H1 (cell line): ENCODE results near the gene MRPL27. TPM values are rescaled to one million over a fixed set of nuclear protein-coding genes. Genes with fewer than 3 reads are reported as not detected.

ENCODE experiments used
- CBX5 ChIP-seq: fragments of 300-800, 300-1000 bp; sonication (generic); IDR thresholded peaks from 2 replicates; pipeline ENCODE4 v1.7.1; 2016; ENCODE audit warnings: antibody characterized with exemption, low read length, low read depth
- CHD1 ChIP-seq: IDR thresholded peaks from 2 replicates; pipeline ENCODE4 v1.6.1; 2012; ENCODE audit warnings: low read depth, low read length, improper control_type of control experiment
- CHD2 ChIP-seq: IDR thresholded peaks from 2 replicates; pipeline ENCODE4 v1.6.1; 2012; ENCODE audit warnings: low read length, improper control_type of control experiment
- CTBP2 ChIP-seq: IDR thresholded peaks from 2 replicates; pipeline ENCODE4 v1.7.0; 2011; ENCODE audit warnings: borderline replicate concordance, mild to moderate bottlenecking, moderate library complexity, mixed read lengths, low read length; ENCODE audit not compliant: insufficient read depth, insufficient read length
- FOSL1 ChIP-seq: IDR thresholded peaks from 2 replicates; pipeline ENCODE4 v1.6.1; 2011; ENCODE audit warnings: mild to moderate bottlenecking, low read depth, low read length, moderate library complexity; ENCODE audit not compliant: insufficient read depth
- GTF2F1 ChIP-seq: IDR thresholded peaks from 2 replicates; pipeline ENCODE4 v1.6.1; 2012; ENCODE audit warnings: low read depth, low read length, improper control_type of control experiment, borderline replicate concordance
- HDAC2 ChIP-seq, 2 experiments: fragments of 300-600 bp in 1 of 2; sonication (generic) in 1 of 2; IDR thresholded peaks; 2 replicates each; pipeline ENCODE4 v1.6.1; 2011 to 2012; ENCODE audit warnings: low read depth in 2 of 2, low read length in 2 of 2, mild to moderate bottlenecking in 2 of 2, moderate library complexity in 2 of 2, borderline replicate concordance in 1 of 2, inconsistent platforms in 1 of 2
- HDAC6 ChIP-seq: IDR thresholded peaks from one replicate; pipeline ENCODE4 v1.7.1; 2012; ENCODE audit warnings: low read depth, mild to moderate bottlenecking, inconsistent platforms, low read length, moderate library complexity
- KDM1A ChIP-seq: fragments of 200-600, 300-600 bp; sonication (generic); IDR thresholded peaks from 2 replicates; pipeline ENCODE4 v1.7.1; 2016; ENCODE audit warnings: mild to moderate bottlenecking, low read length, borderline replicate concordance
- MAFK ChIP-seq: IDR thresholded peaks from 2 replicates; pipeline ENCODE4 v1.6.1; 2012; ENCODE audit warnings: low read depth, mild to moderate bottlenecking, improper control_type of control experiment, low read length
- NANOG ChIP-seq: IDR thresholded peaks from 2 replicates; pipeline ENCODE4 v1.6.1; 2011; ENCODE audit warnings: low read length, low read depth, mild to moderate bottlenecking, inconsistent platforms; ENCODE audit not compliant: insufficient read depth, poor library complexity, severe bottlenecking
- PHF8 ChIP-seq: fragments of 200-600 bp; sonication (generic); conservative IDR thresholded peaks from 2 replicates; pipeline ENCODE4 v1.7.1; 2012; ENCODE audit warnings: low read depth, mild to moderate bottlenecking, inconsistent platforms, low read length, moderate library complexity
- RAD21 ChIP-seq, 2 experiments: IDR thresholded peaks in 1 of 2; conservative IDR thresholded peaks in 1 of 2; 2 replicates each; pipeline ENCODE4 v1.6.1; 2011; ENCODE audit warnings: low read depth in 2 of 2, low read length in 2 of 2, improper control_type of control experiment in 1 of 2, inconsistent platforms in 1 of 2, mild to moderate bottlenecking in 1 of 2, moderate library complexity in 1 of 2
- RBBP5 ChIP-seq: IDR thresholded peaks from 2 replicates; pipeline ENCODE4 v1.7.1; 2012; ENCODE audit warnings: low read depth, mild to moderate bottlenecking, inconsistent platforms, low read length, moderate library complexity, borderline replicate concordance
- RNF2 ChIP-seq: fragments of 200-900, 300-1000 bp; sonication (generic); IDR thresholded peaks from 2 replicates; pipeline ENCODE4 v1.7.1; 2016; ENCODE audit warnings: borderline replicate concordance, low read depth, mild to moderate bottlenecking, antibody characterized with exemption, low read length; ENCODE audit not compliant: poor library complexity, severe bottlenecking; ENCODE audit errors: missing control alignments
- TAF1 ChIP-seq: IDR thresholded peaks from 2 replicates; pipeline ENCODE4 v1.6.1; 2011; ENCODE audit warnings: mild to moderate bottlenecking, low read depth, low read length
- TBP ChIP-seq: IDR thresholded peaks from 2 replicates; pipeline ENCODE4 v1.6.1; 2011; ENCODE audit warnings: low read depth, low read length, improper control_type of control experiment
- polyA plus RNA-seq, 7 experiments: library from polyadenylated mRNA; depleted of rRNA in 3 of 7; stranded (reverse) in 5 of 7; unstranded in 2 of 7; fragments of >200 nt in 5 of 7; fragments of 200-250 nt in 2 of 7; gene quantifications; 1 replicate in 5 of 7; 2 replicates in 1 of 7; 4 replicates in 1 of 7; pipeline versions ENCODE4 v1.2.1 to v1.2.3, GENCODE V29; 2011 to 2013; ENCODE audit warnings: missing spikeins in 2 of 7, mixed read lengths in 2 of 7
- total RNA-seq: library from RNA; stranded (reverse); fragmentation: NEBNext Ultra II Directional; extraction: Animal tissue kit (Norgen Biotek cat#: 25700); gene quantifications from 2 replicates; pipeline ENCODE4 v1.2.1, GENCODE V29; 2021
- TF ChIP-seq, protein P1 (sequence below): IDR thresholded peaks from 2 replicates; pipeline ENCODE4 v1.6.1; 2012; ENCODE audit warnings: inconsistent platforms
- TF ChIP-seq, protein P2 (sequence below): IDR thresholded peaks from 2 replicates; pipeline ENCODE4 v1.6.1; 2012; ENCODE audit warnings: low read length, inconsistent platforms

Gene MRPL27
- total and polyA plus RNA-seq, 2 of the 8 experiments (the other 6 are each of a cell fraction or from before 2014, with no cell fraction given): 75.6 to 135 TPM

DNA sequence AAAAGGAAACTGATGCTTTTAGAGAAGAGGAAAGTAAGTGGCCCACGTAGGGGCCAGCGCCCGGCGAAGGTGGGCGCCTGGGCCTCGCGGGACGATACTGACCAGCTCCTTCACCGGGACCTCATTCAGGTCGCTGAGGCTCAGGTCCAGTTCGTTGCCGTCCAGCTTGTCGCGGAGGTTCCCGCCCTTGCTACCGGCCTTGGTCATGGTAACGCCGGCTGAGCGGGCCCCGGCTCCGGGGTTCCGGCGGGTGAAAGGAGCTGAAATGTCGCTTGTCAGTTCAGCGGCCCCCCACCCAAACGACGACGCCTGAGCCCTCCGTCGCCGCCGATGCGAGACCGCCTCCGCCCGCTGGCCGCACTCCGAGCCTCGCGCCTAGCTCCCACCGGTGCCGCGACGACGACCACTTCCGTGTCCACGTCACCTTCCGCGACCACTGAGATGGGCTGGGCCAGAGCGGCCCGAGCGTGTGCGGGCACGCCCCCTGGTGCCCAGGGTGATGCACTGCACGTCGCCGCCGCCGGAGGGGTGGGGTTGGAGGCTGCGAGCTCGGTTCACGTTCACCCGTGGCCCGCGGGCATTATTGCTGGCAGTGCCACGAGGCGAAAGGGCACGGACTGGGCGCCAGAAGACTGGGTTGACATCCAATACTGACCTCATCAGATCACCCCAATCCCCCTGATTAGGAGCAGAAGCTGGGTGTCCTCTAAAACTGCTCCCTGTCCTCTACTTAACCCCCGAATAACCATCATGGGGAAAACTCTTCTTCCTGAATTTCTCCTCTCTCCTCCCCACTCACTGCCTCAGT lies 24.3 kb upstream of the MRPL27 start, which contains the start of gene LRRC59 (continued):
- TF ChIP-seq CTBP2: no peak
- no peak for TF ChIP-seq FOSL1
- TF ChIP-seq NANOG: no peak
- TF ChIP-seq CHD2: no peak
- peak; percentile 91 for TF ChIP-seq PHF8
- TF ChIP-seq MAFK: no peak
- TF ChIP-seq, protein P1, sequence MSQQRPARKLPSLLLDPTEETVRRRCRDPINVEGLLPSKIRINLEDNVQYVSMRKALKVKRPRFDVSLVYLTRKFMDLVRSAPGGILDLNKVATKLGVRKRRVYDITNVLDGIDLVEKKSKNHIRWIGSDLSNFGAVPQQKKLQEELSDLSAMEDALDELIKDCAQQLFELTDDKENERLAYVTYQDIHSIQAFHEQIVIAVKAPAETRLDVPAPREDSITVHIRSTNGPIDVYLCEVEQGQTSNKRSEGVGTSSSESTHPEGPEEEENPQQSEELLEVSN: peak; percentile 71; the same call in 1 of the 2 replicates
- TF ChIP-seq HDAC2 (IDR thresholded peaks at IDR 0.05; ENCODE audit: borderline replicate concordance in 1 of 2, low read depth in 2 of 2, low read length in 2 of 2): peak; percentile 86 to 88; a peak in 3 of 4 replicates
- peak; percentile 81 for TF ChIP-seq TAF1
- TF ChIP-seq KDM1A: no peak
- TF ChIP-seq, protein P2, sequence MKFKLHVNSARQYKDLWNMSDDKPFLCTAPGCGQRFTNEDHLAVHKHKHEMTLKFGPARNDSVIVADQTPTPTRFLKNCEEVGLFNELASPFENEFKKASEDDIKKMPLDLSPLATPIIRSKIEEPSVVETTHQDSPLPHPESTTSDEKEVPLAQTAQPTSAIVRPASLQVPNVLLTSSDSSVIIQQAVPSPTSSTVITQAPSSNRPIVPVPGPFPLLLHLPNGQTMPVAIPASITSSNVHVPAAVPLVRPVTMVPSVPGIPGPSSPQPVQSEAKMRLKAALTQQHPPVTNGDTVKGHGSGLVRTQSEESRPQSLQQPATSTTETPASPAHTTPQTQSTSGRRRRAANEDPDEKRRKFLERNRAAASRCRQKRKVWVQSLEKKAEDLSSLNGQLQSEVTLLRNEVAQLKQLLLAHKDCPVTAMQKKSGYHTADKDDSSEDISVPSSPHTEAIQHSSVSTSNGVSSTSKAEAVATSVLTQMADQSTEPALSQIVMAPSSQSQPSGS: peak; percentile 78; the same call in 1 of the 2 replicates
- 0 out of 2 replicates have a peak, but pooled peaks have one; percentile 15 for TF ChIP-seq GTF2F1
- TF ChIP-seq TBP: peak; percentile 74; the same call in 1 of the 2 replicates
- TF ChIP-seq CBX5: no peak
- TF ChIP-seq CHD1: no peak
- no peak for TF ChIP-seq HDAC6
- TF ChIP-seq RAD21 (IDR thresholded peaks at IDR 0.05 in 1 of 2, conservative IDR thresholded peaks at IDR 0.05 in 1 of 2; ENCODE audit: low read depth in 2 of 2, low read length in 2 of 2): peak; percentile 19 to 52; a peak in 3 of 4 replicates
- peak; percentile 98 for TF ChIP-seq RBBP5
- no peak for TF ChIP-seq RNF2
